H9 (cell line): ENCODE data around the gene TBC1D1. TPM values are rescaled to one million over a fixed set of nuclear protein-coding genes. Genes with fewer than 3 reads are reported as not detected.
"Not testable (repeated sequence)": the region's sequence is repeated elsewhere in the genome, so short reads cannot be mapped to it uniquely, and the experiment has no call there.

ENCODE experiments used
- DNase-seq: peaks from one replicate; pipeline ENCODE4 v3.0.0-alpha.2; 2017
- H2AFZ ChIP-seq: one replicate; pipeline ENCODE4 v1.6.1; 2013; ENCODE audit warnings: mild to moderate bottlenecking, low read length, control low read depth, moderate library complexity
- H2AK5ac ChIP-seq: 2 replicates; pipeline ENCODE4 v1.6.1; 2013; ENCODE audit warnings: low read length, control low read depth, mixed read lengths; ENCODE audit not compliant: insufficient read length
- H2BK120ac ChIP-seq: one replicate; pipeline ENCODE4 v1.6.1; 2013; ENCODE audit warnings: low read depth, mild to moderate bottlenecking, low read length, control low read depth, inconsistent platforms; ENCODE audit not compliant: poor library complexity, severe bottlenecking
- H2BK12ac ChIP-seq: 2 replicates; pipeline ENCODE4 v1.6.1; 2013; ENCODE audit warnings: low read length, control low read depth, mixed read lengths, low read depth; ENCODE audit not compliant: insufficient read length
- H2BK15ac ChIP-seq: 2 replicates; pipeline ENCODE4 v1.6.1; 2013; ENCODE audit warnings: low read depth, low read length, control low read depth
- H2BK20ac ChIP-seq: one replicate; pipeline ENCODE4 v1.6.1; 2013; ENCODE audit warnings: low read depth, mild to moderate bottlenecking, low read length, control low read depth, inconsistent platforms; ENCODE audit not compliant: poor library complexity, severe bottlenecking
- H2BK5ac ChIP-seq: 2 replicates; pipeline ENCODE4 v1.6.1; 2013; ENCODE audit warnings: low read length, control low read depth, mixed read lengths; ENCODE audit not compliant: insufficient read length
- H3K14ac ChIP-seq: 2 replicates; pipeline ENCODE4 v1.6.1; 2013; ENCODE audit warnings: low read length, control low read depth; ENCODE audit not compliant: insufficient read depth
- H3K18ac ChIP-seq: 2 replicates; pipeline ENCODE4 v1.6.1; 2013; ENCODE audit warnings: low read depth, mild to moderate bottlenecking, mixed read lengths, low read length, control low read depth; ENCODE audit not compliant: insufficient read length
- H3K23ac ChIP-seq: 2 replicates; pipeline ENCODE4 v1.6.1; 2013; ENCODE audit warnings: low read length, control low read depth, mixed read lengths, low read depth; ENCODE audit not compliant: insufficient read length
- H3K23me2 ChIP-seq: 2 replicates; pipeline ENCODE4 v1.6.1; 2013; ENCODE audit warnings: low read depth, mild to moderate bottlenecking, mixed read lengths, low read length, control low read depth; ENCODE audit not compliant: insufficient read length, poor library complexity, severe bottlenecking
- H3K27ac ChIP-seq: 2 replicates; pipeline ENCODE4 v1.5.1; 2013; ENCODE audit warnings: low read length, control low read depth, mixed read lengths, low read depth; ENCODE audit not compliant: insufficient read length
- H3K27me3 ChIP-seq: 2 replicates; pipeline ENCODE4 v1.6.1; 2013; ENCODE audit warnings: low read length, control low read depth, inconsistent platforms; ENCODE audit not compliant: insufficient read depth
- H3K4ac ChIP-seq: 2 replicates; pipeline ENCODE4 v1.6.1; 2013; ENCODE audit warnings: low read depth, mild to moderate bottlenecking, control low read depth, inconsistent platforms, low read length, moderate library complexity
- H3K4me1 ChIP-seq: 2 replicates; pipeline ENCODE4 v1.6.1; 2013; ENCODE audit warnings: low read length, control low read depth, inconsistent platforms; ENCODE audit not compliant: insufficient read depth
- H3K4me2 ChIP-seq: 2 replicates; pipeline ENCODE4 v1.6.1; 2013; ENCODE audit warnings: low read length, control low read depth, mixed read lengths; ENCODE audit not compliant: insufficient read length, insufficient read depth
- H3K56ac ChIP-seq: 2 replicates; pipeline ENCODE4 v1.6.1; 2013; ENCODE audit warnings: low read depth, mild to moderate bottlenecking, mixed read lengths, low read length, control low read depth; ENCODE audit not compliant: insufficient read length
- H3K79me1 ChIP-seq: 2 replicates; pipeline ENCODE4 v1.6.1; 2013; ENCODE audit warnings: low read depth, mild to moderate bottlenecking, moderate library complexity, low read length, control low read depth, inconsistent platforms; ENCODE audit not compliant: insufficient read depth, poor library complexity, severe bottlenecking
- H3K79me2 ChIP-seq: 2 replicates; pipeline ENCODE4 v1.6.1; 2013; ENCODE audit warnings: low read length, control low read depth, inconsistent platforms; ENCODE audit not compliant: insufficient read depth
- H3K9ac ChIP-seq: 2 replicates; pipeline ENCODE4 v1.6.1; 2013; ENCODE audit warnings: low read length, control low read depth, mixed read lengths; ENCODE audit not compliant: insufficient read length; ENCODE audit errors: extremely low read depth
- H3K9me3 ChIP-seq: one replicate; pipeline ENCODE4 v1.6.1; 2013; ENCODE audit warnings: low read depth, low read length, inconsistent platforms; ENCODE audit not compliant: control insufficient read depth
- H3T11ph ChIP-seq: one replicate; pipeline ENCODE4 v1.6.1; 2013; ENCODE audit warnings: mild to moderate bottlenecking, low read length, control low read depth, inconsistent platforms
- H4K20me1 ChIP-seq: one replicate; pipeline ENCODE4 v1.6.1; 2013; ENCODE audit not compliant: control insufficient read depth, insufficient read length, insufficient read depth
- H4K5ac ChIP-seq: 2 replicates; pipeline ENCODE4 v1.6.1; 2013; ENCODE audit warnings: low read depth, mild to moderate bottlenecking, mixed read lengths, low read length, control low read depth; ENCODE audit not compliant: insufficient read length
- H4K8ac ChIP-seq: replicated peaks from 2 replicates; pipeline ENCODE4 v1.6.1; 2013; ENCODE audit warnings: low read length, control low read depth, mixed read lengths, low read depth; ENCODE audit not compliant: insufficient read length
- H4K91ac ChIP-seq: 2 replicates; pipeline ENCODE4 v1.6.1; 2013; ENCODE audit warnings: low read depth, mild to moderate bottlenecking, moderate library complexity, mixed read lengths, low read length, control low read depth; ENCODE audit not compliant: insufficient read length
- H3K27ac Mint-ChIP-seq, 3 experiments: 2 replicates in 2 of 3; 3 replicates in 1 of 3; pipeline ENCODE4 v1.8.0; 2020 to 2021; ENCODE audit warnings: mixed read lengths in 3 of 3, mild to moderate bottlenecking in 1 of 3, moderate library complexity in 1 of 3
- H3K27me3 Mint-ChIP-seq: 2 replicates; pipeline ENCODE4 v1.8.0; 2021; ENCODE audit warnings: low read depth, mild to moderate bottlenecking, moderate library complexity, mixed read lengths
- H3K36me3 Mint-ChIP-seq, 3 experiments: 2 replicates in 2 of 3; 3 replicates in 1 of 3; pipeline ENCODE4 v1.8.0; 2020 to 2021; ENCODE audit warnings: low read depth in 3 of 3, mixed read lengths in 3 of 3; ENCODE audit not compliant: insufficient read depth in 1 of 3
- H3K4me1 Mint-ChIP-seq, 2 experiments: 2 replicates each; pipeline ENCODE4 v1.8.0; 2020; ENCODE audit warnings: mixed read lengths in 2 of 2
- H3K4me3 Mint-ChIP-seq, 2 experiments: 2 replicates in 1 of 2; 3 replicates in 1 of 2; pipeline ENCODE4 v1.8.0; 2020 to 2021; ENCODE audit warnings: mild to moderate bottlenecking in 2 of 2, mixed read lengths in 2 of 2, moderate library complexity in 1 of 2
- H3K9me3 Mint-ChIP-seq, 2 experiments: 2 replicates in 1 of 2; 3 replicates in 1 of 2; pipeline ENCODE4 v1.8.0; 2020; ENCODE audit warnings: mild to moderate bottlenecking in 2 of 2, mixed read lengths in 2 of 2, moderate library complexity in 1 of 2
- CTCF ChIP-seq: fragments of 200-600 bp; sonication (generic); conservative IDR thresholded peaks from 3 replicates; pipeline ENCODE4 v1.8.0; 2021; ENCODE audit warnings: antibody characterized with exemption, mild to moderate bottlenecking
- WGBS: extraction: QIAGEN DNeasy Blood & Tissue Kit; methylation state at CpG from one replicate; pipeline ENCODE4 v1.1.7; 2013; ENCODE audit warnings: missing lambda C conversion rate, low lambda C conversion rate, mixed read lengths; ENCODE audit not compliant: insufficient read length; ENCODE audit errors: extremely low coverage; 5-methylcytosine and 5-hydroxymethylcytosine counted together
- total RNA-seq: library from RNA; stranded (reverse); gene quantifications from 2 replicates; pipeline ENCODE4 v1.2.1, GENCODE V29; 2021

The TBC1D1 gene
- total RNA-seq, 1 experiment from 2014 or later = 109 TPM

GRCh38 chr4:37922328-37922727 lies 31.4 kb downstream of the TBC1D1 start:
- Histone ChIP-seq H3K23ac (no peak overlapping the region), H4K91ac (no peak overlapping the region), H3K4ac (no peak overlapping the region), H4K5ac (no peak overlapping the region), H3K14ac (no peak overlapping the region), H2BK15ac (no peak overlapping the region), H3K9ac (no peak overlapping the region), H3K27me3 (no peaks in the 10 kb centered on the region), H2BK120ac (no peak overlapping the region), H3K79me2 (no peaks in the 10 kb centered on the region), H2AK5ac (no peak overlapping the region), H3K56ac (no peak overlapping the region), H3K4me1 (no peaks in the 10 kb centered on the region), H3K79me1 (no peaks in the 10 kb centered on the region), H3T11ph (no peak overlapping the region), H3K27ac (no peak overlapping the region), H3K4me2 (no peak overlapping the region), H4K20me1 (no peaks in the 10 kb centered on the region), H4K8ac (no peak overlapping the region), H2BK12ac (no peak overlapping the region), H2BK20ac (no peak overlapping the region), H3K23me2 (no peaks in the 10 kb centered on the region), H2AFZ (no peak overlapping the region), H3K18ac (no peak overlapping the region), H2BK5ac (no peak overlapping the region), H3K9me3 (no peaks in the 10 kb centered on the region)
- Mint-ChIP-seq H3K27me3 (0 out of 2 replicates have a peak, but pooled peaks cover 2% of the 10 kb centered on the region), H3K9me3 (no peaks in the 10 kb centered on the region), H3K27ac (no peak overlapping the region), H3K4me1 (peaks cover 0 to 4% of the 10 kb centered on the region in 2 experiments; a peak in 2 of 4 replicates), H3K4me3 (no peak overlapping the region), H3K36me3 (no peaks in the 10 kb centered on the region)
- no peak for TF ChIP-seq CTCF
- WGBS = no CpG with 5 or more reads among the region's 4 CpGs
- no peak for DNase-seq

- not testable (repeated sequence) for H4K20me1 ChIP-seq, H3K27me3 ChIP-seq, H3K27me3 Mint-ChIP-seq, H2BK5ac ChIP-seq, H3K79me1 ChIP-seq, H3T11ph ChIP-seq, H3K4ac ChIP-seq, H3K27ac Mint-ChIP-seq, H3K4me1 Mint-ChIP-seq, H2BK15ac ChIP-seq, H3K4me2 ChIP-seq, H3K56ac ChIP-seq, H3K9me3 Mint-ChIP-seq, H3K36me3 Mint-ChIP-seq, H3K14ac ChIP-seq, H2BK12ac ChIP-seq, H3K23me2 ChIP-seq, H3K18ac ChIP-seq, H3K4me3 Mint-ChIP-seq, H2AK5ac ChIP-seq, H2AFZ ChIP-seq, H2BK20ac ChIP-seq, H3K23ac ChIP-seq, H3K9me3 ChIP-seq, DNase-seq, H3K27ac ChIP-seq, H4K8ac ChIP-seq, H3K9ac ChIP-seq, H2BK120ac ChIP-seq, H4K91ac ChIP-seq, H3K79me2 ChIP-seq, H3K4me1 ChIP-seq, H4K5ac ChIP-seq
Measured at GRCh38 chr4:37923089-37923488, 32.2 kb downstream of the TBC1D1 start.
